Heart left ventricle (tissue), 13 donors: ENCODE data around the gene KLF2.

Experiments used
- POLR2A ChIP-seq, 2 donors: fragments of 450-650 bp; IDR thresholded peaks; one replicate each; pipeline ENCODE4 v1.6.1; 2017; ENCODE audit warnings: antibody characterized with exemption in 2 of 2, mild to moderate bottlenecking in 2 of 2, moderate library complexity in 2 of 2
- TF ChIP-seq, protein P1 (sequence below), 12 donors: fragments of 200-600 bp; sonication (generic) in 4 of 12; IDR thresholded peaks; one replicate each; pipeline versions ENCODE4 v1.5.0 to v1.8.0; 2018 to 2022; ENCODE audit warnings: antibody characterized with exemption in 12 of 12, mild to moderate bottlenecking in 5 of 12
- donor health status: ischemic (EF 13 %, LVEDD 7.1; RV severe dilation, severe dysfunction).
- donor health status: DM: no; HTN: yes; CAD: no.
- donor health status: DM: no; HTN: no; CAD: no.
- donor health status: ischemic (EF 25% LVEDD 6.9; RV normal size, moderate dysfunction).
- donor health status: ischemic (EF 25% LVEDD 5.7; RV mildly dilated, moderate dysfunction).
- donor health status: ischemic (EF 35%, LVEDD 5.7; RV mildly dilated, moderate dysfunction).
- donor health status: nonischemic (EF 11% LVEDD 7.7; RV severe dilation, severe dysfunction).
- donor health status: DM: yes; HTN: yes; CAD: no.
- donor health status: PGD.
- donor health status: ischemic (EF 29% LVEDD 5.4; RV normal size, mild dysfunction).
- donor health status: nonischemic (EF 23%, LVEDD 6.1; RV moderate dilation, normal function).

DNA sequence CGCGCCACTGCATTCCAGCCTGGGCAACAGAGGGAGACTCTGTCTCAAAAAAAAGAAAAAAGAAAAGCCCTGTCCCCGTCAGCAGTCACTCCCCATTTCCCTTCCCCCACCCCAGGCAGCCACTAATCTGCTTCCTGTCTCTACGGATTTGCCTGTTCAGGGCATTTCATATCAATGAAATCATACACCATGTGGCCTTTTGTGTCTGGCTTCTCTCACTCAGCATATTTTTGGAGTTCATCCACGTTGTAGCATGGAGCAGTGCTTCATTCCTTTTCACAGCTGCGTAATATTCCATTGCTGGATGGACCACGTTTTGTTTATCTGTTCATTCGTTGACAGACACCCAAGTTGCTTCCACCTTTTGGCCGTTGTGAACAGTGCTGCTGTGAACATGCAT, 36.1 kb upstream of the KLF2 start:
- TF ChIP-seq, protein P1, sequence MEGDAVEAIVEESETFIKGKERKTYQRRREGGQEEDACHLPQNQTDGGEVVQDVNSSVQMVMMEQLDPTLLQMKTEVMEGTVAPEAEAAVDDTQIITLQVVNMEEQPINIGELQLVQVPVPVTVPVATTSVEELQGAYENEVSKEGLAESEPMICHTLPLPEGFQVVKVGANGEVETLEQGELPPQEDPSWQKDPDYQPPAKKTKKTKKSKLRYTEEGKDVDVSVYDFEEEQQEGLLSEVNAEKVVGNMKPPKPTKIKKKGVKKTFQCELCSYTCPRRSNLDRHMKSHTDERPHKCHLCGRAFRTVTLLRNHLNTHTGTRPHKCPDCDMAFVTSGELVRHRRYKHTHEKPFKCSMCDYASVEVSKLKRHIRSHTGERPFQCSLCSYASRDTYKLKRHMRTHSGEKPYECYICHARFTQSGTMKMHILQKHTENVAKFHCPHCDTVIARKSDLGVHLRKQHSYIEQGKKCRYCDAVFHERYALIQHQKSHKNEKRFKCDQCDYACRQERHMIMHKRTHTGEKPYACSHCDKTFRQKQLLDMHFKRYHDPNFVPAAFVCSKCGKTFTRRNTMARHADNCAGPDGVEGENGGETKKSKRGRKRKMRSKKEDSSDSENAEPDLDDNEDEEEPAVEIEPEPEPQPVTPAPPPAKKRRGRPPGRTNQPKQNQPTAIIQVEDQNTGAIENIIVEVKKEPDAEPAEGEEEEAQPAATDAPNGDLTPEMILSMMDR (IDR thresholded peaks at IDR 0.05): no peak
- TF ChIP-seq POLR2A (IDR thresholded peaks at IDR 0.05): no peak
